Upper lobe of right lung (tissue), 1 donor: ENCODE measurements around the gene OTOF. TPM values are rescaled to one million over a fixed set of nuclear protein-coding genes. Genes with fewer than 3 reads are reported as not detected.

Experiments
- ATAC-seq: fragments of 200-7000 bp; cut with Tn5 transposase; one replicate; pipeline ENCODE4 v1.9.1; 2020; ENCODE audit warnings: mild to moderate bottlenecking, moderate library complexity
- DNase-seq: peaks from one replicate; pipeline ENCODE4 v3.0.0-alpha.2; 2020
- H3K27ac ChIP-seq: fragments of 200-600 bp; one replicate; pipeline ENCODE4 v1.8.0; 2022
- H3K27me3 ChIP-seq: fragments of 200-600 bp; one replicate; pipeline ENCODE4 v1.8.0; 2022; ENCODE audit warnings: mild to moderate bottlenecking
- H3K36me3 ChIP-seq: fragments of 200-600 bp; one replicate; pipeline ENCODE4 v1.8.0; 2022
- H3K4me1 ChIP-seq: fragments of 200-600 bp; one replicate; pipeline ENCODE4 v1.8.0; 2022
- H3K4me3 ChIP-seq: fragments of 200-600 bp; one replicate; pipeline ENCODE4 v1.8.0; 2022; ENCODE audit warnings: mild to moderate bottlenecking
- H3K9me3 ChIP-seq: fragments of 200-600 bp; one replicate; pipeline ENCODE4 v1.8.0; 2022
- CTCF ChIP-seq: fragments of 200-600 bp; IDR thresholded peaks from one replicate; pipeline ENCODE4 v1.8.0; 2022; ENCODE audit warnings: antibody characterized with exemption
- intact Hi-C: fragments of 100-400 bp; cut with DNase I; formaldehyde crosslinking; loops from one replicate; pipeline ENCODE4 v1.11.0; 2022
- total RNA-seq: library from RNA; stranded (reverse); fragmentation: NEBNext Ultra II Directional; extraction: Animal tissue kit (Norgen Biotek cat#: 25700); gene quantifications from one replicate; pipeline ENCODE4 v1.2.1, GENCODE V29; 2021
- donor health status: DM: no; HTN: yes; CAD: no; lungs with severe emphysema.

Gene OTOF
- total RNA-seq, 1 donor from 2014 or later = 0.69 TPM

GRCh38 chr2:26487192-26487591 lies 9.3 kb upstream of the OTOF start:
- Histone ChIP-seq H3K36me3 (no peaks in the 10 kb centered on the region), H3K4me1 (peaks cover 3% of the 10 kb centered on the region), H3K27me3 (no peaks in the 10 kb centered on the region), H3K9me3 (no peaks in the 10 kb centered on the region), H3K27ac (no peak overlapping the region), H3K4me3 (no peak overlapping the region)
- TF ChIP-seq CTCF = no peak
- DNase-seq = no peak
- ATAC-seq = no peak
- intact Hi-C loops = no loop called here

- H3K36me3 ChIP-seq = no peaks in the 10 kb centered on the region
- H3K9me3 ChIP-seq = no peaks in the 10 kb centered on the region
- intact Hi-C loops = no loop called here
- no peaks in the 10 kb centered on the region for H3K27me3 ChIP-seq
- DNase-seq = no peak
- H3K27ac ChIP-seq = no peak overlapping the region
- no peak for ATAC-seq
- H3K4me3 ChIP-seq = no peak overlapping the region
- no peak for TF ChIP-seq CTCF
- H3K4me1 ChIP-seq = peaks cover 3% of the 10 kb centered on the region
These were observed 8.9 kb upstream of the OTOF start for GRCh38 chr2:26486789-26487188.

- no peak for TF ChIP-seq CTCF
- Histone ChIP-seq H3K4me3 (no peak overlapping the region), H3K9me3 (no peaks in the 10 kb centered on the region), H3K36me3 (no peaks in the 10 kb centered on the region), H3K4me1 (peaks cover 3% of the 10 kb centered on the region), H3K27ac (no peak overlapping the region), H3K27me3 (no peaks in the 10 kb centered on the region)
- intact Hi-C loops = no loop called here
- no peak for DNase-seq
- no peak for ATAC-seq
These were observed 7.9 kb upstream of the OTOF start for GRCh38 chr2:26485725-26486418.

DNA sequence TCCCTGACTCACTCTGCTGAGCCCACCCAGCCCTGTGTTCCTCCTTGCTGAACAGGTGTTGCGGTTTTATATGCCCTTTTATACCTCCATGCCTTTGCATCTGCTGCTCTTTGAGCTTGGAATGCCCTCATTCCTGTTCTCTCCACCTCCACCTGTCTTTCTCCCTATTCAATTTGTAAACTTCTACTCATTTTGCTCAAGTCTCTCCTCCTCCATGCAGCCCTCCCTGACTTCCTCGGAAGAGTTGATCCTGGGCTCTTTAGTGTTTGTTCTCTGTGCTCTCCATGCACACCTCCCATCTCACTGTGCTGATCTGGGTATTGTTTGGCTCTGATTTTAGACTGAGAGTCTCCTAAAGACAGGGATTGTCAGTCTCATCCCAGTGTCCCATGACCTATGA lies 7.2 kb upstream of the OTOF start:
- peaks cover 3% of the 10 kb centered on the region for H3K4me1 ChIP-seq
- H3K4me3 ChIP-seq = no peak overlapping the region
- DNase-seq (no peak), ATAC-seq (no peak)
- H3K27me3 ChIP-seq = no peaks in the 10 kb centered on the region
- H3K36me3 ChIP-seq = no peaks in the 10 kb centered on the region
- no peak for TF ChIP-seq CTCF
- H3K27ac ChIP-seq = no peak overlapping the region
- intact Hi-C loops = no loop called here
- no peaks in the 10 kb centered on the region for H3K9me3 ChIP-seq

GRCh38 chr2:26484579-26484978 lies 6.7 kb upstream of the OTOF start:
- H3K27me3 ChIP-seq = no peaks in the 10 kb centered on the region
- ATAC-seq (no peak), DNase-seq (no peak)
- H3K9me3 ChIP-seq = no peaks in the 10 kb centered on the region
- intact Hi-C loops = no loop called here
- TF ChIP-seq CTCF = no peak
- H3K27ac ChIP-seq = no peak overlapping the region
- peaks cover 3% of the 10 kb centered on the region for H3K4me1 ChIP-seq
- no peaks in the 10 kb centered on the region for H3K36me3 ChIP-seq
- H3K4me3 ChIP-seq = no peak overlapping the region
